Gastrocnemius medialis (tissue), 4 donors: ENCODE data around the gene TIGD1.

ENCODE experiments used
- POLR2A ChIP-seq, 2 donors: fragments of 450-650 bp; IDR thresholded peaks; one replicate each; pipeline ENCODE4 v1.6.1; 2017; ENCODE audit warnings: antibody characterized with exemption in 2 of 2, mild to moderate bottlenecking in 2 of 2, moderate library complexity in 2 of 2
- TF ChIP-seq, protein P1 (sequence below), 5 experiments: fragments of 450-650 bp in 3 of 5; fragments of 200-600 bp in 2 of 5; sonication (generic) in 2 of 5; IDR thresholded peaks in 4 of 5; conservative IDR thresholded peaks in 1 of 5; 1 replicate in 4 of 5; 2 replicates in 1 of 5; pipeline ENCODE4 v1.5.1; 2016 to 2019; ENCODE audit warnings: antibody characterized with exemption in 5 of 5, mild to moderate bottlenecking in 3 of 5, moderate library complexity in 3 of 5

DNA sequence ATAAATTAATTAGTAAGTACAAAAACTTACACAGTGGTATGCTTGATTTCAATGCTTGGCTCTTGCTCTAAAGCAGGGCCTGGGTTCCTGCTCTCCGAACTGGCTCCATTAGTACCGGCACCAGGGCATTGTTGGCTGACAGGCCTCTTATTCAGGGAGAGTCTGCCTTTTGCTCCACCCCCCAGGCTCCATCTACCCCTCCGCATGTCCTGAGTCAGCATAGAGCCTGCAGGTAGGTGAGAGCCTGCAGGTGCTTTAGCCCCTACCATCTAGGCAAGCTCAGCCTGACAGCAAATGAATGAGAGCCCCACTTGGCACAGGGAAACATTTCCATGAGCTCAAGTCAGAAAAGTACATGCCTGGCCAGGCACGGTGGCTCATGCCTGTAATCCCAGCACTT, 47.9 kb upstream of the TIGD1 start:
- TF ChIP-seq, protein P1, sequence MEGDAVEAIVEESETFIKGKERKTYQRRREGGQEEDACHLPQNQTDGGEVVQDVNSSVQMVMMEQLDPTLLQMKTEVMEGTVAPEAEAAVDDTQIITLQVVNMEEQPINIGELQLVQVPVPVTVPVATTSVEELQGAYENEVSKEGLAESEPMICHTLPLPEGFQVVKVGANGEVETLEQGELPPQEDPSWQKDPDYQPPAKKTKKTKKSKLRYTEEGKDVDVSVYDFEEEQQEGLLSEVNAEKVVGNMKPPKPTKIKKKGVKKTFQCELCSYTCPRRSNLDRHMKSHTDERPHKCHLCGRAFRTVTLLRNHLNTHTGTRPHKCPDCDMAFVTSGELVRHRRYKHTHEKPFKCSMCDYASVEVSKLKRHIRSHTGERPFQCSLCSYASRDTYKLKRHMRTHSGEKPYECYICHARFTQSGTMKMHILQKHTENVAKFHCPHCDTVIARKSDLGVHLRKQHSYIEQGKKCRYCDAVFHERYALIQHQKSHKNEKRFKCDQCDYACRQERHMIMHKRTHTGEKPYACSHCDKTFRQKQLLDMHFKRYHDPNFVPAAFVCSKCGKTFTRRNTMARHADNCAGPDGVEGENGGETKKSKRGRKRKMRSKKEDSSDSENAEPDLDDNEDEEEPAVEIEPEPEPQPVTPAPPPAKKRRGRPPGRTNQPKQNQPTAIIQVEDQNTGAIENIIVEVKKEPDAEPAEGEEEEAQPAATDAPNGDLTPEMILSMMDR (IDR thresholded peaks at IDR 0.05 in 4 of 5, conservative IDR thresholded peaks at IDR 0.05 in 1 of 5) = no peak
- no peak for TF ChIP-seq POLR2A (IDR thresholded peaks at IDR 0.05)
